ENCODE results near the gene SYNJ2. TPM values are rescaled to one million over a fixed set of nuclear protein-coding genes. Genes with fewer than 3 reads are reported as not detected.

The SYNJ2 gene
- total and polyA plus RNA-seq, 2 donors (not counting 3 experiments of a cell fraction or from before 2014, with no cell fraction given) = 35.1 to 78.2 TPM

- DNase-seq (ENCODE audit: low read depth, low spot score) = no peak
- H3K9ac ChIP-seq (replicated peaks; ENCODE audit: extremely low read depth, insufficient read depth, low read length) = peak overlapping the region; percentile 54
- peak overlapping the region; percentile 12 for H3K4me2 ChIP-seq (ENCODE audit: insufficient read depth, low read length)
- no peaks in the 10 kb centered on the region for H3K9me3 ChIP-seq (replicated peaks; ENCODE audit: control insufficient read depth, insufficient read depth, low read length)
- POLR2A ChIA-PET = interaction anchor here (2.6 kb wide), 1 partner anchor 16 kb away, joined by 7 read pairs; no protein-coding TSS in a partner anchor
- TSS peak; percentile 68 for BruUV-seq (replicated peaks)
- intact Hi-C loops (cut with micrococcal nuclease) (loop anchor here (1.0 to 2.0 kb wide), 6 partner anchors 14 to 293 kb away; partner anchors contain the start of gene SYNJ2), dilution Hi-C loops (cut with MboI; ENCODE audit: extremely low pct_ligation_motif_present, low sequenced_read_pairs) (no loop called here)
- no peak overlapping the region for H2AFZ ChIP-seq (ENCODE audit: low read depth, low read length)
- H3K27ac ChIP-seq (ENCODE audit: insufficient read depth, low read depth, low read length) = peak overlapping the region; percentile 88
- CTCF ChIA-PET = interaction anchor here (0.6 to 9.3 kb wide), 8 partner anchors 8 to 74 kb away, joined by 3 to 83 read pairs (median 8); no protein-coding TSS in a partner anchor
- no peaks in the 10 kb centered on the region for H3K27me3 ChIP-seq (ENCODE audit: control insufficient read depth in 2 of 2, insufficient read depth in 2 of 2, low read length in 2 of 2)
- H4K20me1 ChIP-seq (replicated peaks; ENCODE audit: control insufficient read depth, extremely low read depth, insufficient read depth, low read length) = no peaks in the 10 kb centered on the region
- H3K4me3 ChIP-seq (replicated peaks in 1 of 3; ENCODE audit: insufficient read depth in 1 of 3, low read depth in 1 of 3, low read length in 3 of 3) = no peak overlapping the region
- TF ChIP-seq JUN (IDR thresholded peaks at IDR 0.05; ENCODE audit: borderline replicate concordance, insufficient read depth, insufficient read length, low read depth) (no peak), CTCF (IDR thresholded peaks at IDR 0.05; ENCODE audit: extremely low read depth in 1 of 2, insufficient read depth in 1 of 2, low read depth in 1 of 2, low read length in 2 of 2) (no peak), POLR2A (IDR thresholded peaks at IDR 0.05; ENCODE audit: low read depth, low read length) (no peak), POLR2AphosphoS5 (IDR thresholded peaks at IDR 0.05; ENCODE audit: insufficient read depth, low read depth, low read length) (no peak), GATA2 (IDR thresholded peaks at IDR 0.05; ENCODE audit: insufficient read depth, insufficient read length, low read depth, low read length) (no peak), MYC (IDR thresholded peaks at IDR 0.05; ENCODE audit: low read depth, low read length) (no peak), EZH2 (IDR thresholded peaks at IDR 0.05; ENCODE audit: borderline replicate concordance, low read depth, low read length, severe bottlenecking) (no peak), MAX (IDR thresholded peaks at IDR 0.05; ENCODE audit: insufficient read depth, insufficient read length) (no peak), FOS (IDR thresholded peaks at IDR 0.05; ENCODE audit: borderline replicate concordance, insufficient read depth, low read length) (no peak)
- peaks cover 2 to 13% of the 10 kb centered on the region in 2 experiments for H3K36me3 ChIP-seq (ENCODE audit: control insufficient read depth in 2 of 2, extremely low read depth in 1 of 2, insufficient read depth in 2 of 2, low read length in 2 of 2)
- no peak for FAIRE-seq
- no peaks in the 10 kb centered on the region for H3K9me1 ChIP-seq (replicated peaks; ENCODE audit: control insufficient read depth, extremely low read depth, insufficient read depth, low read length)
- peaks cover 55% of the 10 kb centered on the region for H3K4me1 ChIP-seq (ENCODE audit: control insufficient read depth, extremely low read depth, insufficient read depth, low read length)
- peaks cover 11% of the 10 kb centered on the region for H3K79me2 ChIP-seq (ENCODE audit: control insufficient read depth, insufficient read depth, low read length)
These were observed 75.1 kb downstream of the SYNJ2 start for GRCh38 chr6:158056804-158057203.
